GF-D8 (cell line): ENCODE data around the gene CASTOR1.

Source experiments
- DNase-seq: peaks from one replicate; lab custom pipeline; 2025; lab: John Stamatoyannopoulos, UW

Gene CASTOR1

GRCh38 chr22:30245181-30245984 is 43.9 kb downstream of the CASTOR1 start:
- no peak for DNase-seq

- DNase-seq = no peak
These were observed 44.7 kb downstream of the CASTOR1 start for GRCh38 chr22:30244641-30245040.

- DNase-seq = no peak
These were observed 45.2 kb downstream of the CASTOR1 start for GRCh38 chr22:30244066-30244465.

GRCh38 chr22:30243661-30244060 is 45.6 kb downstream of the CASTOR1 start:
- no peak for DNase-seq

- no peak for DNase-seq
These were observed 47.5 kb downstream of the CASTOR1 start for GRCh38 chr22:30241576-30242371.

- DNase-seq = no peak
These were observed 48.5 kb downstream of the CASTOR1 start for GRCh38 chr22:30240541-30241417.

GRCh38 chr22:30239488-30240405 is 49.6 kb downstream of the CASTOR1 start:
- DNase-seq = no peak

GRCh38 chr22:30238661-30239487 is 50.4 kb downstream of the CASTOR1 start:
- DNase-seq = no peak

GRCh38 chr22:30238136-30238535 is 51.2 kb downstream of the CASTOR1 start:
- no peak for DNase-seq

GRCh38 chr22:30236875-30237274 is 52.4 kb downstream of the CASTOR1 start:
- no peak for DNase-seq

- DNase-seq = no peak
These were observed 53.6 kb downstream of the CASTOR1 start for GRCh38 chr22:30235687-30236170.
